ENCODE data around the gene KRT8.
A peak's percentile ranks its signal among the peaks of the same experiment; 100 is the strongest.
"Not testable (repeated sequence)": the region's sequence is repeated elsewhere in the genome, so short reads cannot be mapped to it uniquely, and the experiment has no call there.

KRT8 gene

DNA sequence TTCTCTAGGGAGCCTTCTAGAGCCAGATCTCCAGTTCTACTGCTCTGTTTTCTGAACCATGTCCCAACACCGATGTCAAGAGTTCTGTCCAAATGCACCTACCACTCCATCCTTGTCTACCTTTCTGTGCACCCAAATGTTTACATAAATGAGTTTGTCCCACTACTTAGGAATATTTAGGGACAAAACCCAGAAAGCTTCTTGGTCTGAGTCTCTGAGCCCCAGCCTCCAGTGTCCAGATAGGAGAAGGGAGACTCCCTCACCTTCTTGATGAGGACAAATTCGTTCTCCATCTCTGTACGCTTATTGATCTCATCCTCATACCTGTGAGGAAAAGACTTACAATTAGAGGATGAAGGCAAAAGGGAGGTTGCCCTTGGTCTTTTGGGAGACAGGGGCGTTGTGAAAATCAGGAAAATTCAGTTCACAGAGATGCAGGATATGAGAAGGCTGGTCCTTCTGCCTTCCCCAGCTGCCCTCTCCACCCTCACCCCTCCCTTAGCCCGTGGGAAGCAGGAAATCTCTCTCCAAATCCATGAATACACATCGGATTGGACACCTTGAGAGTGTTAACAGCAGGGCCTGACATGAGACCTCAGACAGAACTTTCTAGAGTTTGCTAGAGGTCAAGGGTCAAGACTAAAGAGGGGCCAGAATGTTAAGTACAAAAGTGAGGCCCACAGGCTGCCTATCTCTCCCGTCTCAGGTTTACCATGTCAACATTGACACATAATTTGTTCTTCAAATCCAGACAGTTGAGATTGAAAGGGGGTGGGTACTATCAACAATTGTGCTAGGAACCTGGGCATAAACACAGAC is 3.8 kb downstream of the KRT8 start:
- no peaks in the 10 kb centered on the region for H3K9me3 Mint-ChIP-seq
- ATAC-seq (ENCODE audit: low read depth) (no peak), DNase-seq (ENCODE audit: low spot score in 2 of 2) (no peak)
- H3K27ac Mint-ChIP-seq = no peak overlapping the region
- H3K4me3 Mint-ChIP-seq = no peak overlapping the region
- peaks cover 13% of the 10 kb centered on the region for H3K27me3 Mint-ChIP-seq
- peaks cover 3% of the 10 kb centered on the region for H3K4me1 Mint-ChIP-seq
- no peaks in the 10 kb centered on the region for H3K36me3 Mint-ChIP-seq

- Mint-ChIP-seq H3K4me1 (peaks cover 3% of the 10 kb centered on the region), H3K27ac (no peak overlapping the region), H3K9me3 (no peaks in the 10 kb centered on the region), H3K27me3 (peaks cover 9% of the 10 kb centered on the region), H3K4me3 (no peak overlapping the region), H3K36me3 (no peaks in the 10 kb centered on the region)
- DNase-seq (ENCODE audit: low spot score in 2 of 2) (no peak), ATAC-seq (ENCODE audit: low read depth) (no peak)
Observed at GRCh38 chr12:52900166-52900895, 4.5 kb downstream of the KRT8 start.

DNA sequence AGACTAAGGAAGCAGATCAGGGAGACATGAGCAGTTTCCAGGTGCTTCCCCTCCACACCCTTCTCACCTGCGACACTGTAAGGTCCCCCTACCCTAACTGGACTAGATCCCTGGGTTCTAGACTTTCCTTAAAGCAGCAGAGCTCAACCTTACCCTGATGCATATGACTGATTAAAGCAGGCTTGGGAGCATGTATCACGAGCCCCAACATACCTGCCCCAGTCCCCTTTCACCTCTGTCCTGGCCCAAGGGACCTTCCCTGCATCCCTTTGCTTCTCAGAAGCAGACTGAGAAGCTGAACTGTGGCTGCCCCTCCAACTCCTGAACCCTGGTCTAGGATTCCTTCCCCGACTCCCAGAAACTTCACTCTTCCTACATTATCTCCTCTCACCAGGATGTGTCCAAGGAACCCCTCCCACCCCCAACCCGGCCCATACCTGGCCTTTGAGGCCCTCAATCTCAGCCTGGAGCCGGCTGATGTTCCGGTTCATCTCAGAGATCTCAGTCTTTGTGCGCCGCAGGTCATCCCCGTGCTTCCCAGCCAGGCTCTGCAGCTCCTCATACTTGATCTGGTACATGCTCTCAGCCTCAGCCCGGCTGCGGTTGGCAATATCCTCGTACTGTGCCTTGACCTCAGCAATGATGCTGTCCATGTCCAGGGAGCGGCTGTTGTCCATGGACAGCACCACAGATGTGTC is 5.4 kb downstream of the KRT8 start:
- H3K27me3 Mint-ChIP-seq = peaks cover 9% of the 10 kb centered on the region
- no peak for ATAC-seq (ENCODE audit: low read depth)
- H3K27ac Mint-ChIP-seq = no peak overlapping the region
- no peak for DNase-seq (ENCODE audit: low spot score in 2 of 2)
- no peak overlapping the region for H3K4me3 Mint-ChIP-seq
- no peaks in the 10 kb centered on the region for H3K9me3 Mint-ChIP-seq
- H3K36me3 Mint-ChIP-seq = no peaks in the 10 kb centered on the region
- peaks cover 3% of the 10 kb centered on the region for H3K4me1 Mint-ChIP-seq

DNA sequence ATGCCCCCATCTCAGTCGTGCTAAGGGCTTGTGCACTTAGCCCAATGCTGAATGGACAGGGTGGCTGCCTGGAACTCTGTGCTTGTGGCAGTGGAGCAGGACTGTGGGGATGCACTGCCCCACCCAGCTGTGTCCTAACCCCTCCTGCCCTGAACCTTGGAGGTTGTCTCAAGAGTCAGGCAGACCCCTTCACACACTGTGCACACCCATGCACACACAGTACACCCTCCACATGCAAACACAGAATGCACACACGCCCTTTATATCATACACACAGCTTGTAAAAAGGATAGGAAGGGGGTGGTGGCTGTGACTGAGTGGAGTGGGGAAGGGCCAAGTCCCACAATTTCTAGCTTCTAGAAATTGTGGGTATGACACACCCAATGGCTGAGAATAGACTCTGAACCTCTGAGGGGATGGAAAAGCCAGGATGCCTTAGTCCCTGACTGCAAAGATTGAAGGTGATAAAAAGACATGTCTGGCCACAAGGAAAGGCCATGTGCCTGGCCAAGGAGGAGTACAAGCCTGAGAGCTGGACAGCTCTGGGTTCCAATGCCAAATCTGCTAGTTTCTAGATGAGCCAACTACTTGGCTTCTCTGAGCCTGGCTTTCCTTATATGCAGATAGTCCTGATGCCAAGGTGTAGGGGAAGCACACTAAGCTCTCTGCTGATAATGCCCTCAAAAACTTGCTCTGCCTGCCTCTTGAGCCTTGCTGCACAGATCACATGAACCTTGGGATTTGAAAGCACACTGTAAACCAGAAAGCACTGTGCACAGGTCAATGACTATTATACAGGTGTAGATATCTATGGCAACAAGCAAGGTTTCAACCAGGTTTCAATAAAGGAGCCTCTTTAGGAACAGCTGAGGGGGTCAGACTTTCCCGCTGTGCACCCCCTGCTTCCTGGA is 8.4 kb downstream of the KRT8 start:
- Mint-ChIP-seq H3K27me3 (peaks cover 10% of the 10 kb centered on the region), H3K27ac (no peak overlapping the region), H3K36me3 (no peaks in the 10 kb centered on the region), H3K9me3 (no peaks in the 10 kb centered on the region), H3K4me3 (no peak overlapping the region), H3K4me1 (no peaks in the 10 kb centered on the region)
- no peak for ATAC-seq (ENCODE audit: low read depth)
- no peak for DNase-seq (ENCODE audit: low spot score in 2 of 2)

GRCh38 chr12:52895726-52896189 is 9.1 kb downstream of the KRT8 start:
- H3K4me1 Mint-ChIP-seq = no peaks in the 10 kb centered on the region
- no peaks in the 10 kb centered on the region for H3K9me3 Mint-ChIP-seq
- ATAC-seq (ENCODE audit: low read depth) (no peak), DNase-seq (ENCODE audit: low spot score in 2 of 2) (no peak)
- H3K27me3 Mint-ChIP-seq = peaks cover 9% of the 10 kb centered on the region
- no peak overlapping the region for H3K27ac Mint-ChIP-seq
- H3K36me3 Mint-ChIP-seq = no peaks in the 10 kb centered on the region
- H3K4me3 Mint-ChIP-seq = no peak overlapping the region

DNA sequence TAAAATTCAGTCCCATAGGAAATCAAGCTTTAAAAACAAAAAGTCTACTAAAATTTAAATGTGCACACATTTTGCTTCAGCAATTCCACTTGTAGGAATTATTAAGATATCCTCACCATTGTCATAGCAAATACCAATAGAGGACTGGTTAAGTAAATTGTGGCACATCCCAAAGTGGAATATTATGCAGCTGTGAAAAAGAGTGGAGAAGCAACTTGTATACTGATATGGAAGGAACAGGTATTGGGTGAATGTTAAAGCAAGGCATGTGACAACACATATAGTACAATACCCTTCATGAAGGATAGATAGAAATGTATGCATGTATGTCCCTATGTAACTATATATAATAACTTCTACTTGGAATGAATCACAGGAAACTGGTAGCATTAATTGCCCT is 11.9 kb downstream of the KRT8 start:
- H3K36me3 Mint-ChIP-seq = no peaks in the 10 kb centered on the region

GRCh38 chr12:52892207-52892852 is 12.5 kb downstream of the KRT8 start:
- no peak for DNase-seq (ENCODE audit: low spot score in 2 of 2)
- H3K27ac Mint-ChIP-seq = no peak overlapping the region
- no peak for ATAC-seq (ENCODE audit: low read depth)
- H3K36me3 Mint-ChIP-seq = no peaks in the 10 kb centered on the region
- no peaks in the 10 kb centered on the region for H3K4me1 Mint-ChIP-seq
- H3K27me3 Mint-ChIP-seq = peaks cover 12% of the 10 kb centered on the region
- H3K9me3 Mint-ChIP-seq = no peaks in the 10 kb centered on the region
- H3K4me3 Mint-ChIP-seq = no peak overlapping the region

More for the DNA sequence above, 11.9 kb downstream of the KRT8 start:
- H3K27me3 Mint-ChIP-seq = peaks cover 12% of the 10 kb centered on the region
- DNase-seq (ENCODE audit: low spot score in 2 of 2) (no peak), ATAC-seq (ENCODE audit: low read depth) (no peak)
- no peak overlapping the region for H3K27ac Mint-ChIP-seq
- H3K9me3 Mint-ChIP-seq = no peaks in the 10 kb centered on the region
- H3K4me3 Mint-ChIP-seq = no peak overlapping the region
- no peaks in the 10 kb centered on the region for H3K4me1 Mint-ChIP-seq

GRCh38 chr12:52891044-52891443 is 13.8 kb downstream of the KRT8 start:
- ATAC-seq (ENCODE audit: low read depth) = no peak
- Mint-ChIP-seq H3K4me1 (no peaks in the 10 kb centered on the region), H3K27me3 (peaks cover 12% of the 10 kb centered on the region), H3K27ac (no peak overlapping the region), H3K36me3 (no peaks in the 10 kb centered on the region), H3K9me3 (no peaks in the 10 kb centered on the region), H3K4me3 (no peak overlapping the region)
- DNase-seq (ENCODE audit: low spot score in 2 of 2) = no peak

- no peak for DNase-seq (ENCODE audit: low spot score in 2 of 2)
- no peaks in the 10 kb centered on the region for H3K36me3 Mint-ChIP-seq
- H3K4me3 Mint-ChIP-seq = no peak overlapping the region
- no peak overlapping the region for H3K27ac Mint-ChIP-seq
- H3K27me3 Mint-ChIP-seq = peaks cover 12% of the 10 kb centered on the region
- no peaks in the 10 kb centered on the region for H3K4me1 Mint-ChIP-seq
- no peaks in the 10 kb centered on the region for H3K9me3 Mint-ChIP-seq
- ATAC-seq (ENCODE audit: low read depth) = no peak
Observed at GRCh38 chr12:52890417-52890816, 14.5 kb downstream of the KRT8 start.

DNA sequence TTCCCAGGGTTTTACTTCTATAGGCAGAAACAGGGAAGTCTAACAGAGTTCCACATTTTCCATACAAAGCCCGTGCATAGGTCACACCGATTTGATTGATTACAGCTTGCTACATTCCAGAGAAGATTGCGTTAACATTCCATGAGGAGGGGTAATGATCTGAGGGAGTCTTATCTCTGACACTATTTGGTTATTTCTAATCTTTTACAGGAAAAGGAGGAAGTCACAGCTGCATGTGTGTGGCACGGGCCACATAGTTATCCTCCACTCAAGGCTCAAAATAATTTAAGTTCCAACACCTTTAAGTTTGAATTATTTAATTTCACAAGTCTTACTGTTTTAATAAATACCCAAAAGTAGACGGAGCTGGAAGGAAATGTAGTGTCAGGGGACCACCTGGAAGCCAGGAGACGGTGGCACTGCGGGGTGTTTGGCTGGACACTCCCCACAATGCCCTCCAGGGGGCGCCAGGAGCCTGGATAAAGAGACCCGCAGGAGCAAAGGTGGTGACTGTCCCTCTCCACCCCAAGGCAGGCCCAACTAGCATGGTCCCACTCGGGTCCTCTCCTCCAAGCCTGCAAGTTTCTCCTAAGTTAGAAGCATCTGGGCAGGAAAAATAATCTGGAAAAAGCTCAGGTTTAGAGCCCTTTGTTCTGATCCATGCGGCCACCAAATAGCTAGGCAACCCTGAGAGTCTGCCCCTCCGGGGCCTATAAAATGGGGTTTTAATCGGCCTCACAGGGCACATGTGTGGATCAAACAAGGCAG is 20.2 kb downstream of the KRT8 start:
- no peak overlapping the region for H3K27ac Mint-ChIP-seq
- H3K4me1 Mint-ChIP-seq = peaks cover 7% of the 10 kb centered on the region
- H3K27me3 Mint-ChIP-seq = peaks cover 10% of the 10 kb centered on the region
- no peak overlapping the region for H3K4me3 Mint-ChIP-seq
- peak; percentile 74 to 77 for DNase-seq (ENCODE audit: low spot score in 2 of 2)
- no peaks in the 10 kb centered on the region for H3K9me3 Mint-ChIP-seq
- peak; percentile 83 for ATAC-seq (ENCODE audit: low read depth)
- no peaks in the 10 kb centered on the region for H3K36me3 Mint-ChIP-seq

DNA sequence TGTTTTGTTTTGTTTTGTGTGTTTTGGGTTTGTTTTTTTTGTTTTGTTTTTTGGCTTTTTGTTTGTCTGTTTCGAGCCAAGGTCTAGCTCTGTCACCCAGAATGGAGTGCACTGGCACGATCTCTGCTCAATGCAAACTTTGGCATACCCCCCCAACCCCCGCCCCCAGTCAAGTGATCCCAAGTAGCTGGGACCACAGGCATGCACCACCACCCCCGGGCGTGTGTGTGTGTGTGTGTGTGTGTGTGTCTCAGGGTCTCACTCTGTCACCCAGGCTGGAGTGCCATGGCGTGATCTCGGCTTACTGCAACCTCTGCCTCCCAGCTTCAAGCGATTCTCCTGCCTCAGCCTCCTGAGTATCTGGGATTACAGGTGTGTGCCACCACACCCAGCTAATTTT is 24.4 kb downstream of the KRT8 start:
- Mint-ChIP-seq H3K27me3 (peaks cover 11% of the 10 kb centered on the region), H3K4me1 (peaks cover 12% of the 10 kb centered on the region)
- not testable (repeated sequence) for H3K27ac Mint-ChIP-seq; H3K9me3 Mint-ChIP-seq; ATAC-seq (ENCODE audit: low read depth); H3K36me3 Mint-ChIP-seq; H3K4me3 Mint-ChIP-seq; DNase-seq (ENCODE audit: low spot score in 2 of 2)

DNA sequence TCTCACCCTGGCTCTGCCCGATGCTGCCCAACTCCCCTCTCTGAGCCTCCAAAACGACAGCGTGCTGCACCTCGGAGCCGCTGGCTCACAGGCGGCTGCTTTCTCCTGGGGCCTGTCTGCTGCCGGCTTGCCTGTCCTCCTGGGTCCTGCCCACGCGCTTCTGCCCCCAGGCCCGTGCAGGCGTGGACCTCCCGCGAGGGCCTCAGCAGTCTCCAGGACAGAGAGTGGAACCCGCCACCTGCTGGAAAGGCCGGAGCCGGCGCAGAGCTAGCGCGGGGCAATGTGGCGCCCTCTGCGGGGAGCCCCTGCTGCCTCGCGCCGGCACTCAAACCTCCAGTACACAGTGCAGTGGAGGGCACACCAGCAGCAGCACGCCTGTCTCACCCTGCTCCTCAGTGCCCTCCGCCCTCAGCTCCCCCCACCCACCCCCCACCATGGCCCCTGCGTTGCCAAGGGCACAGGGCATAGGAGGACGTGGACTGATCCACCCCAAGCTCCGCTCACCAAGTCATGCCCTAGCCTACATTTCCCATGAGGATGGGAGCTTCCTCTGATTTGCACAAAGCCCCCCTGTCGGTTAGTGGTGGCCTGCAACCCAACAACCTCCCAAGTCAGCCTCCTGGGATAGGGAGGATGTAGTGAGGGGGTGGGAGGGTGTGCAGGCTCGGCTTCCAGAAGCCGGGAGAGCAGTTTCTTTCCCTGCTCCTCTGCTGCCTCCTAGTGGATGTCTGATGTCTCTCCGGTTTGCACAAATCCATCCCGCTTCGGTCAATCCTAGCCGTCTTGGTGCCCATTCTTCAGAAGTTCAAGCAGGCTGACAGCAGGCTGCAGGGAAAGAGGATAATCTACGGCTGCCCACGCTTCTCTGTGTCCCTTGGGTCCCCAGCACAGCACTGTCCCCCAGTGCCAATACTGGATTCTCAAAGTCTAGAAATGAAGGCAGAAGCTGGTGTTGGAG is 25.2 kb downstream of the KRT8 start:
- H3K36me3 Mint-ChIP-seq = no peaks in the 10 kb centered on the region
- H3K27ac Mint-ChIP-seq = no peak overlapping the region
- peaks cover 14% of the 10 kb centered on the region for H3K4me1 Mint-ChIP-seq
- ATAC-seq (ENCODE audit: low read depth) = peak; percentile 94
- peak; percentile 46 to 65 for DNase-seq (ENCODE audit: low spot score in 2 of 2)
- H3K4me3 Mint-ChIP-seq = peak overlapping the region; percentile 71
- peaks cover 12% of the 10 kb centered on the region for H3K27me3 Mint-ChIP-seq
- no peaks in the 10 kb centered on the region for H3K9me3 Mint-ChIP-seq

Measured in memory B cell (primary cell).